SK-N-SH (cell line): Measurements from ENCODE around the gene MED26. TPM values are rescaled to one million over a fixed set of nuclear protein-coding genes. Genes with fewer than 3 reads are reported as not detected.

Experiments
- CTCF ChIA-PET: fragments of 300-600, 350-600 bp; formaldehyde crosslinking; extraction: SDS; loops from one replicate; lab custom pipeline; 2021; lab: Yijun Ruan, JAX
- POLR2A ChIA-PET: fragments of 350-600 bp; sonication (Branson Sonifier 250); formaldehyde crosslinking; extraction: SDS; loops from one replicate; lab custom pipeline; 2020; ENCODE audit warnings: antibody characterized with exemption, inconsistent platforms; lab: Yijun Ruan, JAX
- DNase-seq: peaks from one replicate; pipeline ENCODE4 v3.0.0; 2012
- H2AFZ ChIP-seq: fragments of 200-600 bp; sonication (generic); 2 replicates; pipeline ENCODE4 v1.8.1; 2016; ENCODE audit warnings: antibody characterized with exemption, mild to moderate bottlenecking, low read depth
- H3F3A ChIP-seq: fragments of 200-600 bp; sonication (generic); replicated peaks from 2 replicates; pipeline ENCODE3; 2016; ENCODE audit warnings: antibody characterized with exemption, mild to moderate bottlenecking; ENCODE audit not compliant: insufficient read depth
- H3K27ac ChIP-seq, 2 experiments: fragments of 200-500 bp in 1 of 2; fragments of 200-600 bp in 1 of 2; sonication (Bioruptor generic) in 1 of 2; sonication (generic), shearing (Covaris generic) in 1 of 2; 2 replicates each; pipeline versions ENCODE4 v1.5.1 to v1.6.1; 2014 to 2016; ENCODE audit warnings: low read depth in 2 of 2, inconsistent platforms in 1 of 2, low read length in 1 of 2, mild to moderate bottlenecking in 1 of 2, mixed read lengths in 1 of 2
- H3K27me3 ChIP-seq: fragments of 200-600 bp; sonication (generic), shearing (Covaris generic); 2 replicates; pipeline ENCODE4 v1.6.1; 2016; ENCODE audit warnings: mixed run types; ENCODE audit not compliant: insufficient read depth
- H3K36me3 ChIP-seq, 2 experiments: fragments of 200-500 bp in 1 of 2; fragments of 200-600 bp in 1 of 2; sonication (Bioruptor generic) in 1 of 2; sonication (generic) in 1 of 2; replicated peaks in 1 of 2; 2 replicates each; pipeline versions ENCODE3 to v1.5.1; 2014 to 2016; ENCODE audit warnings: low read length in 1 of 2, mild to moderate bottlenecking in 1 of 2; ENCODE audit not compliant: insufficient read depth in 2 of 2, control insufficient read depth in 1 of 2
- H3K4me1 ChIP-seq, 2 experiments: fragments of 200-500 bp in 1 of 2; fragments of 200-600 bp in 1 of 2; sonication (Bioruptor generic) in 1 of 2; sonication (generic), shearing (Covaris generic) in 1 of 2; 2 replicates each; pipeline versions ENCODE4 v1.5.1 to v1.6.1; 2014 to 2016; ENCODE audit warnings: low read depth in 1 of 2, low read length in 1 of 2, mixed run types in 1 of 2; ENCODE audit not compliant: insufficient read depth in 2 of 2, control insufficient read depth in 1 of 2
- H3K4me2 ChIP-seq: fragments of 200-600 bp; sonication (generic), shearing (Covaris generic); 2 replicates; pipeline ENCODE4 v1.6.1; 2017; ENCODE audit warnings: mixed run types
- H3K4me3 ChIP-seq, 2 experiments: fragments of 200-500 bp in 1 of 2; fragments of 200-600 bp in 1 of 2; sonication (Bioruptor generic) in 1 of 2; sonication (generic), shearing (Covaris generic) in 1 of 2; 2 replicates each; pipeline versions ENCODE4 v1.5.1 to v1.8.1; 2014 to 2016; ENCODE audit warnings: low read depth in 2 of 2, inconsistent platforms in 1 of 2, low read length in 1 of 2, mild to moderate bottlenecking in 1 of 2, mixed read lengths in 1 of 2, moderate library complexity in 1 of 2
- H3K79me2 ChIP-seq: fragments of 200-600 bp; sonication (generic); 2 replicates; pipeline ENCODE4 v1.8.1; 2017; ENCODE audit warnings: mild to moderate bottlenecking; ENCODE audit not compliant: insufficient read depth
- H3K9ac ChIP-seq: fragments of 200-600 bp; sonication (generic); 2 replicates; pipeline ENCODE4 v1.6.1; 2017; ENCODE audit warnings: mixed run types
- H3K9me2 ChIP-seq: fragments of 200-600 bp; sonication (generic); 2 replicates; pipeline ENCODE4 v1.6.1; 2017; ENCODE audit warnings: mixed run types
- H3K9me3 ChIP-seq: fragments of 200-600 bp; sonication (generic); 2 replicates; pipeline ENCODE4 v1.6.1; 2017; ENCODE audit warnings: mixed run types, mild to moderate bottlenecking, moderate library complexity
- H4K20me1 ChIP-seq: fragments of 200-600 bp; sonication (generic); 2 replicates; pipeline ENCODE4 v1.6.1; 2017; ENCODE audit warnings: mild to moderate bottlenecking, mixed run types; ENCODE audit not compliant: insufficient read depth
- CHD2 ChIP-seq: fragments of 150-350 bp; IDR thresholded peaks from 2 replicates; pipeline ENCODE4 v1.6.1; 2018; ENCODE audit warnings: low read length; ENCODE audit not compliant: partially characterized antibody
- EP300 ChIP-seq, 2 experiments: IDR thresholded peaks; 2 replicates each; pipeline versions ENCODE4 v1.4.0 to v1.6.1; 2012; ENCODE audit warnings: borderline replicate concordance in 1 of 2, low read depth in 1 of 2, low read length in 1 of 2
- EZH2phosphoT487 ChIP-seq: fragments of 200-600 bp; sonication (generic); IDR thresholded peaks from 2 replicates; pipeline ENCODE4 v1.6.1; 2017; ENCODE audit warnings: low read depth, mixed run types, mild to moderate bottlenecking, antibody characterized with exemption, moderate library complexity, borderline replicate concordance
- FOSL2 ChIP-seq: IDR thresholded peaks from 2 replicates; pipeline ENCODE4 v1.4.0; 2012; ENCODE audit warnings: low read depth, mild to moderate bottlenecking, moderate library complexity, borderline replicate concordance
- FOXJ3 ChIP-seq: sonication (generic); formaldehyde crosslinking; IDR thresholded peaks from 2 replicates; pipeline ENCODE4 v1.5.1; 2020; ENCODE audit warnings: mild to moderate bottlenecking, missing genetic modification reagents
- FOXM1 ChIP-seq: IDR thresholded peaks from 2 replicates; pipeline ENCODE4 v1.4.0; 2012; ENCODE audit warnings: low read depth, mild to moderate bottlenecking
- GATA2 ChIP-seq: sonication (generic); formaldehyde crosslinking; IDR thresholded peaks from 2 replicates; pipeline ENCODE4 v1.5.0; 2020; ENCODE audit warnings: mild to moderate bottlenecking, missing genetic modification reagents
- IRF3 ChIP-seq: fragments of 150-350 bp; IDR thresholded peaks from 2 replicates; pipeline ENCODE4 v1.6.1; 2016; ENCODE audit warnings: mild to moderate bottlenecking, low read depth, low read length
- MAX ChIP-seq: IDR thresholded peaks from 2 replicates; pipeline ENCODE4 v1.4.0; 2012; ENCODE audit warnings: low read depth
- NRF1 ChIP-seq: IDR thresholded peaks from 2 replicates; pipeline ENCODE4 v1.6.1; 2012; ENCODE audit warnings: low read depth, mild to moderate bottlenecking, low read length
- POLR2AphosphoS5 ChIP-seq: IDR thresholded peaks from 2 replicates; pipeline ENCODE4 v1.6.1; 2012; ENCODE audit warnings: low read depth, low read length
- RXRA ChIP-seq: IDR thresholded peaks from 2 replicates; pipeline ENCODE4 v1.4.0; 2012; ENCODE audit warnings: low read depth, mild to moderate bottlenecking, borderline replicate concordance
- SIN3A ChIP-seq: IDR thresholded peaks from 2 replicates; pipeline ENCODE4 v1.6.1; 2012; ENCODE audit warnings: low read depth, mild to moderate bottlenecking, low read length, moderate library complexity, borderline replicate concordance
- SMC3 ChIP-seq: IDR thresholded peaks from 2 replicates; pipeline ENCODE4 v1.6.1; 2012; ENCODE audit warnings: low read depth, low read length, improper control_type of control experiment
- TAF1 ChIP-seq: IDR thresholded peaks from 2 replicates; pipeline ENCODE4 v1.6.1; 2012; ENCODE audit warnings: low read depth, mild to moderate bottlenecking, low read length, moderate library complexity, borderline replicate concordance
- TCF12 ChIP-seq: IDR thresholded peaks from 2 replicates; pipeline ENCODE4 v1.4.0; 2012
- TEAD4 ChIP-seq: IDR thresholded peaks from 2 replicates; pipeline ENCODE4 v1.4.0; 2012; ENCODE audit warnings: mild to moderate bottlenecking, borderline replicate concordance; ENCODE audit not compliant: insufficient read depth
- WGBS: methylation state at CpG from one replicate; pipeline ENCODE4 v1.1.6; 2017; ENCODE audit warnings: low lambda C conversion rate; 5-methylcytosine and 5-hydroxymethylcytosine counted together
- polyA plus RNA-seq, 3 experiments: library from polyadenylated mRNA; depleted of rRNA; stranded (reverse); fragments of >200 nt; gene quantifications; 2 replicates each; pipeline ENCODE4 v1.2.3, GENCODE V29; 2012
- TF ChIP-seq, protein P1 (sequence below): IDR thresholded peaks from 2 replicates; pipeline ENCODE4 v1.4.0; 2012; ENCODE audit warnings: low read depth, borderline replicate concordance
- TF ChIP-seq, protein P2 (sequence below): fragments of 150-350 bp; IDR thresholded peaks from 2 replicates; pipeline ENCODE4 v1.6.1; 2017; ENCODE audit warnings: antibody characterized with exemption, low read length, low read depth, borderline replicate concordance

Gene MED26
- polyA plus RNA-seq, 1 of the 3 experiments (the other 2 are of a cell fraction), result 3.5 TPM

DNA sequence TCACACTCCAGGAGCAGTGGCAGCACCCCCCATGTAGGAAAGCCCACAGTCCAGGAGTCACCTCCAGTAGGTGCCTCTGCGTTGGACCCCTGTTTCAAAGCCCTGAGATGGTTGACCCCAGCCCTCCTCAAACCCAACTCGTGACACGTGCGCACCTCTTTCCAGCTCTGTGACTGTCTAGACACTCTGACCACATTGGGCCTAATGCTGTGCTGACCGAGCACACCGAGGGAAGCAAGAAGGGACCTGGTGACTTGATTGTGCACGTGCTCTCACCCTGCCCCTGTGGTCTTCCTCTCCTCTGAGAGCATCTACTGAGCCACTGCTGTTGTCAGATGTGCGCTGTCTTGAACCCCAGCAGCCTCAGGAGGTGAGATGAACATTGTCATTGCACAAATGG, 32.9 kb downstream of the MED26 start:
- Histone ChIP-seq H3K9me2 (no peaks in the 10 kb centered on the region), H3K27ac (no peak overlapping the region), H3K4me2 (no peak overlapping the region), H3K9me3 (no peaks in the 10 kb centered on the region), H4K20me1 (peaks cover 99% of the 10 kb centered on the region), H3K79me2 (peaks cover 99% of the 10 kb centered on the region), H3K4me3 (no peak overlapping the region), H3K9ac (no peak overlapping the region), H3K4me1 (peaks cover 0 to 42% of the 10 kb centered on the region in 2 experiments; a peak in 3 of 4 replicates), H3F3A (no peaks in the 10 kb centered on the region), H3K36me3 (no peaks in the 10 kb centered on the region), H3K27me3 (no peaks in the 10 kb centered on the region), H2AFZ (no peak overlapping the region)
- POLR2A ChIA-PET, result no interaction called here
- no peak for TF ChIP-seq GATA2 (CRISPR knock-in tag)
- no peak for TF ChIP-seq TCF12
- CTCF ChIA-PET, result no interaction called here
- 96% methylated on average over 6 of the region's 8 CpGs for WGBS
- no peak for DNase-seq

- Histone ChIP-seq H3K9me3 (no peaks in the 10 kb centered on the region), H3K79me2 (peaks cover 99% of the 10 kb centered on the region), H4K20me1 (peaks cover 99% of the 10 kb centered on the region), H2AFZ (no peak overlapping the region), H3K4me2 (no peak overlapping the region), H3K9ac (no peak overlapping the region), H3F3A (no peaks in the 10 kb centered on the region), H3K9me2 (no peaks in the 10 kb centered on the region), H3K27me3 (no peaks in the 10 kb centered on the region), H3K36me3 (no peaks in the 10 kb centered on the region), H3K27ac (no peak overlapping the region), H3K4me1 (peaks cover 0 to 42% of the 10 kb centered on the region in 2 experiments; a peak in 3 of 4 replicates), H3K4me3 (no peak overlapping the region)
- TF ChIP-seq EZH2phosphoT487, result no peak
- no peak for TF ChIP-seq NRF1
- no peak for TF ChIP-seq SMC3
- POLR2A ChIA-PET, result no interaction called here
- CTCF ChIA-PET, result no interaction called here
- no peak for DNase-seq
- WGBS, result 96% methylated on average over 5 of the region's 5 CpGs
Measured at GRCh38 chr19:16594681-16595091, 33.3 kb downstream of the MED26 start.

- WGBS, result 97% methylated on average over 9 of the region's 10 CpGs
- Histone ChIP-seq H3K4me2 (no peak overlapping the region), H3K36me3 (no peaks in the 10 kb centered on the region), H3F3A (no peaks in the 10 kb centered on the region), H3K79me2 (peaks cover 99% of the 10 kb centered on the region), H3K27ac (no peak overlapping the region), H4K20me1 (peaks cover 99% of the 10 kb centered on the region), H3K9me2 (no peaks in the 10 kb centered on the region), H3K9me3 (no peaks in the 10 kb centered on the region), H2AFZ (no peak overlapping the region), H3K9ac (no peak overlapping the region), H3K4me3 (no peak overlapping the region), H3K4me1 (peaks cover 3 to 42% of the 10 kb centered on the region in 2 experiments; a peak in 3 of 4 replicates), H3K27me3 (no peaks in the 10 kb centered on the region)
- CTCF ChIA-PET, result no interaction called here
- DNase-seq, result no peak
- POLR2A ChIA-PET, result no interaction called here
- TF ChIP-seq FOXJ3 (no peak), EP300 (IDR thresholded peaks at IDR 0.05; ENCODE audit: borderline replicate concordance in 1 of 2, low read depth in 1 of 2, low read length in 1 of 2) (no peak), TCF12 (no peak), CHD2 (no peak), MAX (no peak), FOSL2 (no peak), FOXM1 (no peak), NRF1 (no peak), TAF1 (no peak), POLR2AphosphoS5 (no peak), SIN3A (no peak), TEAD4 (no peak), IRF3 (no peak), RXRA (no peak)
- TF ChIP-seq, protein P1, sequence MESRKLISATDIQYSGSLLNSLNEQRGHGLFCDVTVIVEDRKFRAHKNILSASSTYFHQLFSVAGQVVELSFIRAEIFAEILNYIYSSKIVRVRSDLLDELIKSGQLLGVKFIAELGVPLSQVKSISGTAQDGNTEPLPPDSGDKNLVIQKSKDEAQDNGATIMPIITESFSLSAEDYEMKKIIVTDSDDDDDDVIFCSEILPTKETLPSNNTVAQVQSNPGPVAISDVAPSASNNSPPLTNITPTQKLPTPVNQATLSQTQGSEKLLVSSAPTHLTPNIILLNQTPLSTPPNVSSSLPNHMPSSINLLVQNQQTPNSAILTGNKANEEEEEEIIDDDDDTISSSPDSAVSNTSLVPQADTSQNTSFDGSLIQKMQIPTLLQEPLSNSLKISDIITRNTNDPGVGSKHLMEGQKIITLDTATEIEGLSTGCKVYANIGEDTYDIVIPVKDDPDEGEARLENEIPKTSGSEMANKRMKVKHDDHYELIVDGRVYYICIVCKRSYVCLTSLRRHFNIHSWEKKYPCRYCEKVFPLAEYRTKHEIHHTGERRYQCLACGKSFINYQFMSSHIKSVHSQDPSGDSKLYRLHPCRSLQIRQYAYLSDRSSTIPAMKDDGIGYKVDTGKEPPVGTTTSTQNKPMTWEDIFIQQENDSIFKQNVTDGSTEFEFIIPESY, result no peak
- TF ChIP-seq, protein P2, sequence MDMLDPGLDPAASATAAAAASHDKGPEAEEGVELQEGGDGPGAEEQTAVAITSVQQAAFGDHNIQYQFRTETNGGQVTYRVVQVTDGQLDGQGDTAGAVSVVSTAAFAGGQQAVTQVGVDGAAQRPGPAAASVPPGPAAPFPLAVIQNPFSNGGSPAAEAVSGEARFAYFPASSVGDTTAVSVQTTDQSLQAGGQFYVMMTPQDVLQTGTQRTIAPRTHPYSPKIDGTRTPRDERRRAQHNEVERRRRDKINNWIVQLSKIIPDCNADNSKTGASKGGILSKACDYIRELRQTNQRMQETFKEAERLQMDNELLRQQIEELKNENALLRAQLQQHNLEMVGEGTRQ, result no peak
Measured at GRCh38 chr19:16594131-16594586, 33.8 kb downstream of the MED26 start.
